ENCODE data around the gene LMBR1.
"Not testable (repeated sequence)": the region's sequence is repeated elsewhere in the genome, so short reads cannot be mapped to it uniquely, and the experiment has no call there.

Gene LMBR1

GRCh38 chr7:156759143-156759542, 133.8 kb downstream of the LMBR1 start:
- DNase-seq (ENCODE audit: low read depth in 2 of 2), result no peak

DNA sequence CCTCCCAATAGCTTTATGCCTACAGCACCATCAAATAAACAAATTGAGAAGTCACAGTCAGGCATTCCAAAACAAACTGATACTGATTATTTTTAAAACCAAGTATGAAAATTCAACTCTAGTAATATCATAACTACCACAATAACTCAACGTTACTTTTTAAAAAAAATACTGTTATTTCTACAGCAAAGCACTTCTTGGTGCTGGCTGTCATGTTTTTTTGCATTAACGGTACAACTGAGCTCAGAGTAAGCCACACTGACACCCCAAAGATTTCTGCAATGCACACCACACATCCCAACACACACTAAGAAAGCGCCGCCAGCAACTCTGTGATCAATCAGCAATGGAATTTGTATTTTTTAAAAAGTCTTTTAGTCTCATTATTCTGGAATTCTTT, 138.8 kb downstream of the LMBR1 start:
- DNase-seq (ENCODE audit: low read depth in 2 of 2), result no peak

- DNase-seq (ENCODE audit: low read depth in 2 of 2), result no peak
Observed at GRCh38 chr7:156753630-156754029, 139.4 kb downstream of the LMBR1 start.

DNA sequence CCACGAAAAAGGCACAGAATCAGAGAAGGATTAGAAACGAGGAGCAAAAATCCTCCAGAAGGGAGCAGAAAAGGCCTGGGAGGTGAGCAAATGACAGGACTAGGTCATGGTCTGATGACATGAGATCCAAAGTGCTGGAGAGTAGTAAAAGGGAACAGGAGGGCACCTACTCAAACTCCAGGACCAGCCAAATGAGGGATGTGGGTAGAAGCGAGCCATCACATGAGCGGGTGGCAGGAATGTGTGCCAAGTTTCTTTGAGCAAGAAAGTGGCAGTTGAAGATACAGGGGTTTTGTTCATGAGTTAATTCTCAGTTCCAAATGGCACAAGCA, 139.8 kb downstream of the LMBR1 start:
- DNase-seq (ENCODE audit: low read depth in 2 of 2), result no peak

- no peak for DNase-seq (ENCODE audit: low read depth in 2 of 2)
Observed at GRCh38 chr7:156752367-156753228, 140.4 kb downstream of the LMBR1 start.

GRCh38 chr7:156751319-156751718, 141.7 kb downstream of the LMBR1 start:
- DNase-seq (ENCODE audit: low read depth in 2 of 2), result peak; percentile 35 to 46

GRCh38 chr7:156747718-156748117, 145.3 kb downstream of the LMBR1 start:
- no peak for DNase-seq (ENCODE audit: low read depth in 2 of 2)

- no peak for DNase-seq (ENCODE audit: low read depth in 2 of 2)
Observed at GRCh38 chr7:156746891-156747290, 146.1 kb downstream of the LMBR1 start.

GRCh38 chr7:156739596-156739995, 153.4 kb downstream of the LMBR1 start:
- no peak for DNase-seq (ENCODE audit: low read depth in 2 of 2)

DNA sequence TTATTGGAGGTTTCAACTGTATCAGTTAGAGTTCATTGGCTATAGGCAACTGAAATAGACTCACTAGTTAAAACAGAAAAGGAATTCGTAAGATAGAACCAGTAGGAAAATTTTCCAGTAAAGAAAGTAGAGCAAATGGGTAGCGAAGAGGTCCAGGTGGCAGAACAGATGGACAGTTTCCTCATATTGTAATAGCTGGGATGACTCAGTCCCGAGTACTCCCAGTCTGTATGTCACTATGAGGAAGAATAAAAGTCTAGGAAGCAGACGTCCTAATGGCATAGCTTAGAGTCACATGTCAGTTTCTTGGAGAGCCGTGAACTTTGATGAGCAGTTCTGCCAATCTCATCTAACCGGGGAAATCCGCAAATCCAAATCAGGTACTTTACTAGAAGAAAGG, 157.1 kb downstream of the LMBR1 start:
- no peak for DNase-seq (ENCODE audit: low read depth in 2 of 2)

- DNase-seq (ENCODE audit: low read depth in 2 of 2), result no peak
Observed at GRCh38 chr7:156733638-156734037, 159.3 kb downstream of the LMBR1 start.

DNA sequence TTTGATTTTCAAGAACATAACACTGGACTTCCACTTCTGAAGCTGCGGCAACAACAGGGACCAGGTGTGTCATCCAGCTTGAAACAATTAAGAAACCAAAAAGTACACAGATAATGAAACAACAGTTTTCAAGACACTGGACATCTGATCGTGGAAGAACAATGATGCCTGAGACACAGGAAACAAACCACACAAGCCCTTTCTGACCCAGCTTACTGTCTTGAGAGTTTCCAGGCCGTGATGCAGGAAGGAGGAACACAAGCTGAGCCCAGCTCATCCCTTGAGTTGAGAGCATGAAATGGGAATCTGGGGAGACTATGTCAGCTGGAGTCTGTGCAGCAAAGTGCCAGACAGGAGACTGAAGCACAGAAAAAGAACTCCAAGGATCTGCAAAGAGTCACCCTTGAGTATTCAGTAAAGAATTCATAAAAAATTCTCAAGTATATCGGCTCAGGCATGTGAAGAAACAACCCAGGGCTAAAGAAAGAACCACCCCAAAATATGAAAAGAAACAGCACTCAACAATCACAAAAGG, 160.8 kb downstream of the LMBR1 start:
- DNase-seq (ENCODE audit: low read depth in 2 of 2), result no peak

DNA sequence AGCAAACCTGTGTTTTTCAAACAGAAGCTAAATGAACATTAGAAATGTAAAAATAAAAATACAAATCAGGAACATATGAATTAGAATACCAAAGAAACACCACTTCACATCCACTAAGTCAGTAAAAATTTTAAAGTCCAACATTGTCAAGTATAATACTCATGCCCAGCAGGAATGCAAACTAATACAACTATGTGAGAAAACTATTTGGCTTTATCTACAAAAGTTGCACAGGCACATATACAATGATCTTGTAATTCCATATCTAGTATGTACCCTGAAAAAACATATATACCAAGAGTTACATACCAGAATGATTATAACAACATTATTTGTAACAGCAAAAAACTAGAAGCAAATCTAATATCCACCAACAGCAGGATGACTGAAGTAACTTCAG, 161.3 kb downstream of the LMBR1 start:
- no peak for DNase-seq (ENCODE audit: low read depth in 2 of 2)

DNA sequence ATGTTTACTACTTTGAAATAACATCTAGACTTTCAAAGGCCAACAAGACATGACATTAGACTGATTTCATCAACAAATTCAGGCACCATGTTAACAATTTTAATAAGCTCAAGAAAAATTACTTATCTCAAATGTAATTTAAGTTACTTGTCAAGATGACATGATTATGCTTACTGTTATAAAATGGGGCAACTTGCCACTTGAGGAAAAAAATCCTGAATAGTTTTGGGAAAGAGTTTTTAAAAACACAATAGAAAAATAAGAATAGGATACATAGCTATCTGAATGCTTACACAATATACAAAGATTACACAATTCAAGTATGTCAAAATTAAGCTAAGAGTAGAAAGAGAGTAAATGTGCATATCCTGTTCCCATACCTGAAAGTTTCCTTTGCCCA, 167.0 kb downstream of the LMBR1 start:
- DNase-seq (ENCODE audit: low read depth in 2 of 2), result no peak

- no peak for DNase-seq (ENCODE audit: low read depth in 2 of 2)
Observed at GRCh38 chr7:156725073-156725472, 167.9 kb downstream of the LMBR1 start.

DNA sequence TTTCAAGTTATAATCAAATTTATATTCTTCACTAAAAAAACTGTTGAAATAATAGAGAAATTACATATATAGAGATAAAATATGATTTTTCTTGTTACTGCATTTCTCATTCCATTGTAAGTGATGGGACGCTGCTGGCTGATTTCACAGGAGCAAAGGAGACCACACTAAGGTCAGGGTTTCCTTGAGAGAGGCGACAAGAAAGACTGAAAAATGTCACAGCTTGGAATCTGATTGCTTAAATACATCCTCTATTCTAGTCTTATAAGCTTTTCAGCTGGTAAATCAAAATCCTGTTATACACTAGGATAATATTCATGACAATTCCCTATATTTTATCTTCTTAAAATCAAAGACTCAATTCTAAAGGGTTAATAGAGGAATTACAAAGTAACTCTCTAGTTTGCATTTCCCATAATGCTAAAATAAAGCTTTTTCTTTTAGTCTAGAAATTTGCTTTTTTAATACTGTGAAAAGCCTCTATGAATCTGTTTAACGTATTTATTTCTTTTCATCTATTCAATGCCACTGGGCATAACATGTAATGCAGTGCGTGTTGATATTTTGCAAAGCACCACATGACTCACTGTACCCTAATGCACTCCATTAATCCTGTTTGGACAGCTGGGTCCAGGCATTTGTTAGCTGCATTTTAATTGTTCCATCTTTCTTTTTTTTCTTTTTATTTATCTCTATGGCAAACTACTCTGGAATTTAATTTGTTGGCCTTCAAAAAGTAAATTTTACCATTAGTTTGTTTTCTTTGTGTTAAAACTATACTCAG, 170.7 kb downstream of the LMBR1 start:
- DNase-seq (ENCODE audit: low read depth in 2 of 2), result no peak

DNA sequence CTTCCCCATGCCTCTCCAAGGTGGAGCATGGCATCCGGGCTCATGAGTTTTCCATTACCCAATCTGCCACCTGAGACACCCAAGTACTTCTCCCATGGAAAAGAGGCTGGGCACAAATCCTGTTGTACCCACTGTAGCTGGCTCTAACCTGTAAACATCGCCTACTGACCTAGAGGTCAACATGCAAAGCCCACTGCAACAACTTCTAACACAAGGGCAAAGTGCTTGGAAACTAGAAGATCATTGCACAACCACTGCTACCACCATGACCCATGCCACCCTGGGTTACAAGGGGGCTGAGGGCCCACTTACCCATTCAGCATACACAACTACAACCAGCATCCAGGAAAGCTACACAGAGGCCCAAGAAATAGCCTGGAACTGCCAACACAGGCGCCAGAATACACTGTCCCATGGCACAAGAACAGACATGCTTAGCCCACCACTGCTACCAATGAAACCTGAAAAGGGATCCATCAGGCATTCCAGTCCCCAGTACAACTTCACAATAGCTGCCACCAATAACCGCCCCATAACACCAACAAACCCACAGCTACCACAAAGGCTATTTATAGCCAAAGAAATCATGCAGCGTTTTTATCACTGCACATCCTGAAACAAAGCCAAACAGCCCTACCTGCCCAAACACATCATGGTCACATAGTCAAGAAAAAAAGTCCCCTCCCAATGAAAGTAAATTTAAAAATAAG, 189.1 kb downstream of the LMBR1 start:
- DNase-seq (ENCODE audit: low read depth in 2 of 2), result no peak

- no peak for DNase-seq (ENCODE audit: low read depth in 2 of 2)
Observed at GRCh38 chr7:156703209-156703608, 189.8 kb downstream of the LMBR1 start.

DNA sequence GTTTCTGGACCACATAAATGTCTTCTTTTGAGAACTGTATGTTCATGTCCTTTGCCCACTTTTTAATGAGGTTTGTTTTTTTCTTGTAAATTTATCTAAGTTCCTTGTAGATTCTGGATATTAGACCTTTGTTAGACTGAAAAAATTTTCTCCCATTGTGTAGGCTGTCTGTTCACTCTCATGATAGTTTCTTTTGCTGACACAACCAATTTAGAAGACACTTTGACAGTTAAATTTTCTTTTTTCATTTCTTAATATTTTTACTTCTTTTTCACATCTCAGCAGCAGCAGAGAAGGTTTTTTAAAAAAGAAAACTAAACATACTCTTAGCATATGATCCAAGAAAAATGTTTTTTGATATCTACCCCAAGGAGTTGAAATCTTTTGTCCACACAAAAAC, 190.6 kb downstream of the LMBR1 start:
- no peak for DNase-seq (ENCODE audit: low read depth in 2 of 2)

- DNase-seq (ENCODE audit: low read depth in 2 of 2), result not testable (repeated sequence)
Observed at GRCh38 chr7:156701787-156702186, 191.2 kb downstream of the LMBR1 start.

DNA sequence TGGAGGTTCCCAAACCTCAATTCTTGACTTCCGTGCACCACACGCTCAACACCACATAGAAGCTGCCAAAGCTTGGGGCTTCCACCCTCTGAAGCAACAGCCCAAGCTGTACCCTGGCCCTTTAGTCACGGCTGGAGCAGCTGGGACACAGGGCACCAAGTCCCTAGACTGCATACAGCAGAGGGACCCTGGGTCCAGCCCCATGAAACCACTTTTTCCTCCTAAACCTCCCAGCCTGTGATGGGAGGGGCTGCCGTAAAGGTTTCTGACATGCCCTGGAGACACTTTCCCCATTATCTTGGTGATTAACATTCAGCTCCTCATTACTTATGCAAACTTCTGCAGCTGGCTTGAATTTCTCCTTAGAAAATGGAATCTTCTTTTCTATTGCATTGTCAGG, 194.5 kb downstream of the LMBR1 start:
- not testable (repeated sequence) for DNase-seq (ENCODE audit: low read depth in 2 of 2)

DNA sequence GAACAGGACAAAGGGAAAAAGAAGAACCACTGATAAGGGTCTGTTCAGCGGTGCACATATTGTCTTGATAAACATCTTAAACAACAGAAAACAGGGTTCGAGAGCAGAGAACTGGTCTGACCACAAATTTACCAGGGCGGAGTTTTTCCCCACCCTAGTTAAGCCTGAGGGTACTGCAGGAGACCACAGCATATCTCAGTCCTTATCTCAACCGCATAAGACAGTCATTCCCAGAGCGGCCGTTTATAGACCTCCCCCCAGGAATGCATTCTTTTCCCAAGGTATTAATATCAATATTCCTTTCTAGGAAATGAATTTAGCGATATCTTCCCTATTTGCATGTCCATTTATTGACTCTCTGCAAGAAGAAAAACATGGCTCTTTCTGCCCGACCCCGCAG, 195.7 kb downstream of the LMBR1 start:
- DNase-seq (ENCODE audit: low read depth in 2 of 2), result not testable (repeated sequence)

Data from fibroblast of skin of left biceps (primary cell).